Measurements from ENCODE around the gene CLK3. TPM values are rescaled to one million over a fixed set of nuclear protein-coding genes. Genes with fewer than 3 reads are reported as not detected.

CLK3 gene
- total and polyA plus RNA-seq, 2 donors (not counting 3 experiments of a cell fraction or from before 2014, with no cell fraction given) = 75.5 to 121 TPM

DNA sequence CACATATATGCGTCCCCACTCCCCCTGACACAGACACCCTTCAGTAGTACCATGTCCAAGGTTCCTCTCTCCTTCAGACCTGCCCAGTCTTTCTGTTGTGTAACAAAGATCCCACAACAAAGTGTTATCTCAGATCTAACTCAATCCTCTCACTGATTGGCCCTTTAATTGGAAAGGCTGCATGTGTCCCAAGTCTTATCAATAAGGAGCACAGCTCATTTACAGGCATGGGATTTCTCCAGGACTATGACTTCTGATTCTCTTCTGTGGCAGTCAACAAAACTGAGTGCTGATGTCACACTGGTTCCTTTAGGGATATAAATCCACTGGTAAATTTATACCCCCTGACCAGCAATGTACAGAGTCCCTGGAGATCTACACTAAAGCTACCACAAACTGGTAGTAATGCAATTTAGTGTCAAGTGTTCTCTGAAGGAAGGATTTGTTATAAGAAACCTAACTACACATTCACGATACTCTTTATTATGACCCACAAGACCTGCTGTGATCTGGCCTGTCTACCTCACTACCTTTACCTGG lies 28.1 kb downstream of the CLK3 start:
- Histone ChIP-seq H3K9me3 (replicated peaks; ENCODE audit: control insufficient read depth, insufficient read depth, low read length) (no peaks in the 10 kb centered on the region), H3K27ac (ENCODE audit: insufficient read depth, low read depth, low read length) (peak overlapping the region; percentile 6), H2AFZ (ENCODE audit: low read depth, low read length) (no peak overlapping the region), H3K9me1 (replicated peaks; ENCODE audit: control insufficient read depth, extremely low read depth, insufficient read depth, low read length) (no peaks in the 10 kb centered on the region), H4K20me1 (replicated peaks; ENCODE audit: control insufficient read depth, extremely low read depth, insufficient read depth, low read length) (no peaks in the 10 kb centered on the region), H3K79me2 (ENCODE audit: control insufficient read depth, insufficient read depth, low read length) (no peaks in the 10 kb centered on the region), H3K4me1 (ENCODE audit: control insufficient read depth, extremely low read depth, insufficient read depth, low read length) (peaks cover 18% of the 10 kb centered on the region), H3K36me3 (ENCODE audit: control insufficient read depth in 2 of 2, extremely low read depth in 1 of 2, insufficient read depth in 2 of 2, low read length in 2 of 2) (peaks cover 2 to 6% of the 10 kb centered on the region in 2 experiments), H3K4me3 (replicated peaks in 1 of 3; ENCODE audit: insufficient read depth in 1 of 3, low read depth in 1 of 3, low read length in 3 of 3) (no peak overlapping the region), H3K4me2 (ENCODE audit: insufficient read depth, low read length) (no peak overlapping the region), H3K27me3 (ENCODE audit: control insufficient read depth in 2 of 2, insufficient read depth in 2 of 2, low read length in 2 of 2) (no peaks in the 10 kb centered on the region), H3K9ac (replicated peaks; ENCODE audit: extremely low read depth, insufficient read depth, low read length) (no peak overlapping the region)
- ChIA-PET POLR2A (no interaction called here), CTCF (interaction anchor here (1.0 to 18.1 kb wide), 2 partner anchors 12 to 126 kb away, joined by 4 to 696 read pairs; no protein-coding TSS in a partner anchor)
- DNase-seq (ENCODE audit: low read depth, low spot score) = no peak
- TF ChIP-seq, protein P1, sequence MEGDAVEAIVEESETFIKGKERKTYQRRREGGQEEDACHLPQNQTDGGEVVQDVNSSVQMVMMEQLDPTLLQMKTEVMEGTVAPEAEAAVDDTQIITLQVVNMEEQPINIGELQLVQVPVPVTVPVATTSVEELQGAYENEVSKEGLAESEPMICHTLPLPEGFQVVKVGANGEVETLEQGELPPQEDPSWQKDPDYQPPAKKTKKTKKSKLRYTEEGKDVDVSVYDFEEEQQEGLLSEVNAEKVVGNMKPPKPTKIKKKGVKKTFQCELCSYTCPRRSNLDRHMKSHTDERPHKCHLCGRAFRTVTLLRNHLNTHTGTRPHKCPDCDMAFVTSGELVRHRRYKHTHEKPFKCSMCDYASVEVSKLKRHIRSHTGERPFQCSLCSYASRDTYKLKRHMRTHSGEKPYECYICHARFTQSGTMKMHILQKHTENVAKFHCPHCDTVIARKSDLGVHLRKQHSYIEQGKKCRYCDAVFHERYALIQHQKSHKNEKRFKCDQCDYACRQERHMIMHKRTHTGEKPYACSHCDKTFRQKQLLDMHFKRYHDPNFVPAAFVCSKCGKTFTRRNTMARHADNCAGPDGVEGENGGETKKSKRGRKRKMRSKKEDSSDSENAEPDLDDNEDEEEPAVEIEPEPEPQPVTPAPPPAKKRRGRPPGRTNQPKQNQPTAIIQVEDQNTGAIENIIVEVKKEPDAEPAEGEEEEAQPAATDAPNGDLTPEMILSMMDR (IDR thresholded peaks at IDR 0.05; ENCODE audit: extremely low read depth in 1 of 2, insufficient read depth in 1 of 2, low read depth in 1 of 2, low read length in 2 of 2) = no peak
- TF ChIP-seq FOS (IDR thresholded peaks at IDR 0.05; ENCODE audit: borderline replicate concordance, insufficient read depth, low read length) = no peak
- TF ChIP-seq EZH2 (IDR thresholded peaks at IDR 0.05; ENCODE audit: borderline replicate concordance, low read depth, low read length, severe bottlenecking) = no peak
- TF ChIP-seq MYC (IDR thresholded peaks at IDR 0.05; ENCODE audit: low read depth, low read length) = no peak
- no peak for TF ChIP-seq JUN (IDR thresholded peaks at IDR 0.05; ENCODE audit: borderline replicate concordance, insufficient read depth, insufficient read length, low read depth)
- TF ChIP-seq POLR2AphosphoS5 (IDR thresholded peaks at IDR 0.05; ENCODE audit: insufficient read depth, low read depth, low read length) = no peak
- TF ChIP-seq, protein P2, sequence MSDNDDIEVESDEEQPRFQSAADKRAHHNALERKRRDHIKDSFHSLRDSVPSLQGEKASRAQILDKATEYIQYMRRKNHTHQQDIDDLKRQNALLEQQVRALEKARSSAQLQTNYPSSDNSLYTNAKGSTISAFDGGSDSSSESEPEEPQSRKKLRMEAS (IDR thresholded peaks at IDR 0.05; ENCODE audit: insufficient read depth, insufficient read length) = no peak
- TF ChIP-seq POLR2A (IDR thresholded peaks at IDR 0.05; ENCODE audit: low read depth, low read length) = no peak
- TF ChIP-seq GATA2 (IDR thresholded peaks at IDR 0.05; ENCODE audit: insufficient read depth, insufficient read length, low read depth, low read length) = no peak
- FAIRE-seq = no peak
- dilution Hi-C loops (cut with MboI; ENCODE audit: extremely low pct_ligation_motif_present, low sequenced_read_pairs) (loop anchor here (25.0 kb wide), 1 partner anchor 119 kb away; no protein-coding TSS in a partner anchor), intact Hi-C loops (cut with micrococcal nuclease) (no loop called here)
- BruUV-seq (replicated peaks) = no TSS peak

Measured in endothelial cell of umbilical vein (primary cell).